ENCODE measurements around the gene GALNT17. TPM values are rescaled to one million over a fixed set of nuclear protein-coding genes. Genes with fewer than 3 reads are reported as not detected.

Gene GALNT17
- total RNA-seq, 1 donor = not detected

GRCh38 chr7:71155236-71155635 is 23.3 kb downstream of the GALNT17 start:
- no peak for TF ChIP-seq CTCF (IDR thresholded peaks at IDR 0.05; ENCODE audit: insufficient read depth, low read depth, low read length)
- no peak overlapping the region for H3K4me3 ChIP-seq (ENCODE audit: low read depth, low read length)
- no peak for DNase-seq (ENCODE audit: low read depth)

- no peak for DNase-seq (ENCODE audit: low read depth)
- H3K4me3 ChIP-seq (ENCODE audit: low read depth, low read length) = no peak overlapping the region
- TF ChIP-seq CTCF (IDR thresholded peaks at IDR 0.05; ENCODE audit: insufficient read depth, low read depth, low read length) = no peak
Observed at GRCh38 chr7:71157757-71158156, 25.8 kb downstream of the GALNT17 start.

- no peak for DNase-seq (ENCODE audit: low read depth)
- no peak overlapping the region for H3K4me3 ChIP-seq (ENCODE audit: low read depth, low read length)
- TF ChIP-seq CTCF (IDR thresholded peaks at IDR 0.05; ENCODE audit: insufficient read depth, low read depth, low read length) = no peak
Observed at GRCh38 chr7:71165708-71166107, 33.8 kb downstream of the GALNT17 start.

GRCh38 chr7:71171476-71171875 is 39.5 kb downstream of the GALNT17 start:
- no peak for DNase-seq (ENCODE audit: low read depth)
- no peak overlapping the region for H3K4me3 ChIP-seq (ENCODE audit: low read depth, low read length)
- no peak for TF ChIP-seq CTCF (IDR thresholded peaks at IDR 0.05; ENCODE audit: insufficient read depth, low read depth, low read length)

GRCh38 chr7:71173955-71174354 is 42.0 kb downstream of the GALNT17 start:
- DNase-seq (ENCODE audit: low read depth) = no peak
- no peak overlapping the region for H3K4me3 ChIP-seq (ENCODE audit: low read depth, low read length)
- TF ChIP-seq CTCF (IDR thresholded peaks at IDR 0.05; ENCODE audit: insufficient read depth, low read depth, low read length) = no peak

- no peak for DNase-seq (ENCODE audit: low read depth)
- TF ChIP-seq CTCF (IDR thresholded peaks at IDR 0.05; ENCODE audit: insufficient read depth, low read depth, low read length) = no peak
- H3K4me3 ChIP-seq (ENCODE audit: low read depth, low read length) = no peak overlapping the region
Observed at GRCh38 chr7:71182438-71182935, 50.5 kb downstream of the GALNT17 start.

- no peak for TF ChIP-seq CTCF (IDR thresholded peaks at IDR 0.05; ENCODE audit: insufficient read depth, low read depth, low read length)
- no peak for DNase-seq (ENCODE audit: low read depth)
- H3K4me3 ChIP-seq (ENCODE audit: low read depth, low read length) = no peak overlapping the region
Observed at GRCh38 chr7:71184136-71184535, 52.2 kb downstream of the GALNT17 start.

Data from fibroblast of villous mesenchyme (primary cell).